ENCODE results near the gene PTH1R. TPM values are rescaled to one million over a fixed set of nuclear protein-coding genes. Genes with fewer than 3 reads are reported as not detected.

PTH1R gene
- total RNA-seq, 1 experiment from 2014 or later, result 1.0 TPM

GRCh38 chr3:46850468-46850779 lies 27.1 kb upstream of the PTH1R start:
- no peak overlapping the region for H2BK5ac ChIP-seq (ENCODE audit: insufficient read length, low read length)
- no peaks in the 10 kb centered on the region for H3K79me1 ChIP-seq (ENCODE audit: insufficient read depth, low read depth, low read length, poor library complexity, severe bottlenecking)
- H4K5ac ChIP-seq (ENCODE audit: insufficient read length, low read depth, low read length), result no peak overlapping the region
- H2AK5ac ChIP-seq (ENCODE audit: insufficient read length, low read length), result no peak overlapping the region
- H3K23ac ChIP-seq (ENCODE audit: insufficient read length, low read depth, low read length), result no peak overlapping the region
- H3K14ac ChIP-seq (ENCODE audit: insufficient read depth, low read length), result no peak overlapping the region
- H3K27ac Mint-ChIP-seq, result no peak overlapping the region
- H3K4me1 Mint-ChIP-seq, result peaks cover 11 to 15% of the 10 kb centered on the region in 2 experiments
- H4K91ac ChIP-seq (ENCODE audit: insufficient read length, low read depth, low read length), result no peak overlapping the region
- H3K18ac ChIP-seq (ENCODE audit: insufficient read length, low read depth, low read length), result no peak overlapping the region
- no peak overlapping the region for H3K4me2 ChIP-seq (ENCODE audit: insufficient read depth, insufficient read length, low read length)
- H3K27me3 Mint-ChIP-seq (ENCODE audit: low read depth), result peaks cover 13% of the 10 kb centered on the region
- H3K79me2 ChIP-seq (ENCODE audit: insufficient read depth, low read length), result no peaks in the 10 kb centered on the region
- no peak overlapping the region for H2BK120ac ChIP-seq (ENCODE audit: low read depth, low read length, poor library complexity, severe bottlenecking)
- no peaks in the 10 kb centered on the region for H3K4me1 ChIP-seq (ENCODE audit: insufficient read depth, low read length)
- no peak for TF ChIP-seq CTCF (conservative IDR thresholded peaks at IDR 0.05)
- H3K4ac ChIP-seq (ENCODE audit: low read depth, low read length), result no peak overlapping the region
- no peak overlapping the region for H2BK20ac ChIP-seq (ENCODE audit: low read depth, low read length, poor library complexity, severe bottlenecking)
- no peaks in the 10 kb centered on the region for H3K9me3 Mint-ChIP-seq
- H3K36me3 Mint-ChIP-seq (ENCODE audit: insufficient read depth in 1 of 3, low read depth in 3 of 3), result no peaks in the 10 kb centered on the region
- H3T11ph ChIP-seq (ENCODE audit: low read length), result no peak overlapping the region
- WGBS (ENCODE audit: extremely low coverage, insufficient read length, low lambda C conversion rate), result no CpG with 5 or more reads among the region's 1 CpG
- H4K20me1 ChIP-seq (ENCODE audit: control insufficient read depth, insufficient read depth, insufficient read length), result no peaks in the 10 kb centered on the region
- H3K27me3 ChIP-seq (ENCODE audit: insufficient read depth, low read length), result no peaks in the 10 kb centered on the region
- no peak overlapping the region for H3K9ac ChIP-seq (ENCODE audit: extremely low read depth, insufficient read length, low read length)
- no peak overlapping the region for H3K56ac ChIP-seq (ENCODE audit: insufficient read length, low read depth, low read length)
- no peak for DNase-seq
- no peak overlapping the region for H3K27ac ChIP-seq (ENCODE audit: insufficient read length, low read depth, low read length)
- H4K8ac ChIP-seq (replicated peaks; ENCODE audit: insufficient read length, low read depth, low read length), result no peak overlapping the region
- H3K4me3 Mint-ChIP-seq, result no peak overlapping the region
- H3K23me2 ChIP-seq (ENCODE audit: insufficient read length, low read depth, low read length, poor library complexity, severe bottlenecking), result no peaks in the 10 kb centered on the region
- H2BK12ac ChIP-seq (ENCODE audit: insufficient read length, low read depth, low read length), result no peak overlapping the region
- H2AFZ ChIP-seq (ENCODE audit: low read length), result no peak overlapping the region
- H2BK15ac ChIP-seq (ENCODE audit: low read depth, low read length), result no peak overlapping the region
- H3K9me3 ChIP-seq (ENCODE audit: control insufficient read depth, low read depth, low read length), result no peaks in the 10 kb centered on the region

All from H9 (cell line).